Skeletal muscle cell (primary cell): ENCODE data around the gene CLEC12A.
"Not testable (repeated sequence)": the region's sequence is repeated elsewhere in the genome, so short reads cannot be mapped to it uniquely, and the experiment has no call there.

Experiments
- DNase-seq: peaks from one replicate; pipeline ENCODE4 v3.0.0-alpha.2; 2010; ENCODE audit warnings: low read depth
- H3K4me3 ChIP-seq: 2 replicates; pipeline ENCODE4 v1.5.1; 2011; ENCODE audit warnings: low read depth, mild to moderate bottlenecking, control low read depth, low read length, moderate library complexity

Gene CLEC12A

DNA sequence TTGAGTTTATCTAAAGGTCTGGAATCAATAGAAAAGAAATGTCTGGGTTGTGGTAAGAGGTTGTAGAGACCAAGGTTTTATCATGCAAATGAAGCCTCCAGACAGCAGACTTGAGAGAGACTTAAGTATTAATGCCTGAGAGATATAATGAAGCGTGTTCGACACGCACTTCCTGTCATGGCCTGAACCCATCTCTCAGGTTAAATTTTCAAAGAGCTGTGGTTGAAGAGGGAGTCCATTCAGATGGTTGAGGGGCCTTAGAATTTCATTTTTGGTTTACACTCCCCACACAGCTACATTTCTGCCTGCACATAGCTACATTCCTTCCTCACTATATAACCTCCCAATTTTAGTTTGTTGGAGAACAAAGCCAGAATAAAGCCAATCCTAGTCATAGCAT is 10.1 kb upstream of the CLEC12A start:
- no peak overlapping the region for H3K4me3 ChIP-seq
- DNase-seq = no peak

GRCh38 chr12:9961901-9962300 is 9.3 kb upstream of the CLEC12A start:
- no peak overlapping the region for H3K4me3 ChIP-seq
- no peak for DNase-seq

DNA sequence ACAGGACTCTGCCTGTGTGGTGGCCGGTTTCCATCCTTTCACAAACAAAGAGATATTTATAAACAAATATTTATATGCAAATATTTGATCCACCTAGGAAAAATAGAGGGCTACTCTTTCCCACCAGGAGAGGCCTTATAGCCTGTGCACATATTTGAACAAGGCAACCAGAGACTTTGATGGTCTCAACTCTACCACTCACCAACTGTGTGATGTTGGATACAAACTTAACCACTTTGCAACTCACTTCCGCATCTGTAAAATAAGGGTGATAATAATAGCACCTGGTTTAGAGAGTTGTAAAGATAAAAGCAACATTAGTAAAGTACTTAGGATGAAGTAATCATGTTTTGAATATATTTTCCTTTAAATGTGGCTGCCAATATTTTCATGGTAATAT is 1.5 kb upstream of the CLEC12A start:
- H3K4me3 ChIP-seq = no peak overlapping the region
- no peak for DNase-seq

DNA sequence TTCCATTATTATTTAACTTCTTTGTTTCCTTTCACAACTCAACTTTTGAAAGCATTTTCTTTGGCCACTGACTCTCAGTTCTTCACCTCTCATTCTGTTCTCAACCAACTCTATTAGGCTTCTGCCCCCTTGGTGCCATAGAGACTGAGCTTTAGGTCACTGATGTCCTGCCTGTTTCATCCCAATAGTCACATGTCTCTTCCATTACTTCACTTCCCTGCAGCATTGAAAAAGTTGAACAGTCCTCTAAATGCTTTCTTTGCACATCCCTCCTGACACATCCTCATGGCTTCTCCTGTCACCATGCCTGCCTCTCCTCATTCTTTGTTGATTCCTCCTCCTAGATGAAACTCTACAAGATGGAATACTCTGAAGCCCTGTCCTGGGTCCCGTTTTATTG is 2.7 kb downstream of the CLEC12A start:
- no peak overlapping the region for H3K4me3 ChIP-seq
- DNase-seq = no peak

GRCh38 chr12:9974731-9975130 is 3.5 kb downstream of the CLEC12A start:
- not testable (repeated sequence) for DNase-seq, H3K4me3 ChIP-seq

DNA sequence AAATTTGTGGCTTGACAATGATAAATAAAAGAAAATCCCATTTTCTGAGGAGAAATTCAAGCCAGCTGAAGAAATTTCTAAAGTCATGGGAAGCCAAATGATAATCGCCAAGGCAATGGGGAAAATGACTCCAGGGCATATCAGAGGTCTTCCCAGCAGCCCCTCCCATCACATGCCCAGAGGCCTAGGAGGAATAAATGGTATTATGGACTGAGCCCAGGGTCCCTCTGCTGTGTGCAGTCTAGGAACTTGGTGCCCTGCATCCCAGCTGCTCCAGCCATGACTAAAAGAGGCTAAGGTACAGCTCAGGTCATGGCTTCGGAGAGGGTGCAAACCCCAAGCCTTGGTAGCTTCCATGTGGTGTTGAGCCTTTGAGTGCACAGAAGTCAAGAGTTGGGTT is 4.4 kb downstream of the CLEC12A start:
- H3K4me3 ChIP-seq = no peak overlapping the region
- DNase-seq = no peak

DNA sequence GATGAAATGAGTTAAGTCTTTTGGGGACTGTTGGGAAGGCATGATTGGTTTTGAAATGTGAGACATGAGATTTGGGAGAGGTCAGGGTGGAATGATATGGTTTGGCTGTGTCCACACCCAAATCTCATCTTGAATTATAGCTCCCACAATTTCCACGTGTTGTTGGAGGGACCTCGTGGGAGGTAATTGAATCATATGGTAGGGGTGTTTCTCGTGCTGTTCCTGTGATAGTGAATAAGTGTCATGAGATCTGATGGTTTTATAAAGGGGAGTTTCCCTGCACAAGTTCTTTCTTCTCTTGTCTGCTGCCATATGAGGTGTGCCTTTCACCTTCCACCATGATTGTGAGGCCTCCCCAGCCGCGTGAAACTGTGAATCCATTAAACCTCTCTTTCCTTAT is 5.4 kb downstream of the CLEC12A start:
- H3K4me3 ChIP-seq = not testable (repeated sequence)

DNA sequence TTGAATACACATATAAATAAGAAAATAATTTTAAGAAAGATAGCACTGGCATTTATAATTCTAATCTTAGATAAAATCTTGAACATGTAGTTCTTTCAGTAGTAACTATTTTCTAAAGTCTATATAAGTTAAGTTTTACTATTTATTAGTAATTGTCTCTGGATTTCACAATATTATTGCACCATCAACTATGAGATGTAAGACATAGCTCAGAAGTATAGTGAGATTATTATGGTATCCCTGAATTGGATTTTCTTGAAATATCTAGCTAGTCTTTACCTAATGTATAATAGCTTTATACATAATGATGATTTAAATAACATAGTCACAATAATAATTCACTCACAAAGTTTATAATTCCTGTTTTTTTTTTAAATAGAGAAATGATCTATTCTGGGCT is 6.7 kb downstream of the CLEC12A start:
- H3K4me3 ChIP-seq = no peak overlapping the region

More for the DNA sequence above, 5.4 kb downstream of the CLEC12A start:
- not testable (repeated sequence) for DNase-seq

GRCh38 chr12:9980126-9980525 is 8.9 kb downstream of the CLEC12A start:
- no peak overlapping the region for H3K4me3 ChIP-seq
- no peak for DNase-seq

More for the DNA sequence above, 6.7 kb downstream of the CLEC12A start:
- no peak for DNase-seq

GRCh38 chr12:9991876-9992275 is 20.7 kb downstream of the CLEC12A start:
- no peak for DNase-seq
- no peak overlapping the region for H3K4me3 ChIP-seq

DNA sequence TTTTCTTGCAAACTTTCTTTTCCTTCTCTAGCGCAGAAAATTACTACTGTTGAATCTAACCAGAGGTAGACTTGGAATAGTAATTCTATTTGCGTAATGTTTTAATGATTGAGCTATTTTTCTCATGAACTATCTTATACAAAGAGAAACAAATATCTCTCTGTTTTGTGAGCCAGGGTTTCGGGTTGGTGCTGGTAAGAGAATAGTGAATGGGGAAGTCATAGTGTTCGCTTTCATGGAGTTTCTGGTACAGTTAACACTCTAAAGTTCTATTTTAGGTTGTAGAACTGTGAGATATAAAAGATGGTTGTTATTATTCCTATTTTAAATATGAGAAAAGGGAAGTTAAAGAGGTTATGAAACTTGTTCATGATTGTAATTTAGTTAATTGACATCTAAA is 21.1 kb downstream of the CLEC12A start:
- no peak overlapping the region for H3K4me3 ChIP-seq
- DNase-seq = no peak

DNA sequence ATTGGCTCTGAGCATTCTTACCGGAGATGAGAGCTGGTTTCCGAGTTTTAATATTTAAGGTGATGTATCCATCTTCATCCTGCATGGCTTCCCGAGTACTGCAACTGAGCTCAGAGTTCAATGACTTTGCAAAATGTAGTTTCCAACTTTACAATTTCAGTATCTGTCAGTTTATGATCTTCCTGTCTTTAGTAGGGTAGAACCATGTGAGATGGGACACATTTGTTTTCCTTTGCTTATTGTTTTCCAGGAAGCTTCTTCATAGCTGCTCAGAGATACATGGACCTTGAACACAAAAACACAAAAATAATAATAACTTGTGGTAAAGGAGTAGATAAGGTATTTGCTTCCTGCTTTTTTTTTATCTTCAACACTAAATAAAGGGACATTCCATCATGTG is 27.8 kb downstream of the CLEC12A start, which contains the start of gene CLEC1B:
Gene CLEC1B, minus strand, starts transcription at position 106 of the 400 bp plus-strand sequence. Its CDS starts 21 bp downstream, at position 85.
- H3K4me3 ChIP-seq = no peak within 1 kb of the TSS
- no peak for DNase-seq

DNA sequence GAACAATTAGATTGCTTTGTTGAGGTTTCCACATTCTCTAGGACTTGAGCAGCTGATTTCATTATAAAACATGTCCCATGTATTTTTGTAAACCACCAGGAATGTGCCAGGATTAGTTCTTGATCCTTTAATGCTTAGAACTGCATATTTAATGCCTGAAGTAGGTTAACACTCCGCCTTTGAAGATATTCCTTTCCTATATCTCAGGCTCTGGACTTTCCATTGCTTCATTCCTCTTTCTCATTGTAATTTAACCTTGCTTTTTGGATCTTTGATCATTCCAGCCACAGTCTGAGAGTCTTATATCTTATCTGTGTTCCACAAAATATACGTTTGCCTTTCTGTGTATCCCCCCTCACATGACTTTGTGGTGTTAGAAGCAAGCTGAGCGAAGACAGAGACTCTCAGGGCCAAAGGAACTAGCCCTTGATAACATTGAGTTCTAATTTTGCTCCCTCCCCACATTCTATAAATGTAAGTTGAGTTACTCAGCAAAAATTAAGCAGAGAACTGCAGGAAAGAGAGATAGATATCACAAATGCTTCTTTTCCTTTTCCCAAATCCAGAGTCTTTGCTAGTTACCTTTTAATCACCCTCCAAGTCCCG is 30.1 kb downstream of the CLEC12A start:
- H3K4me3 ChIP-seq = no peak overlapping the region
- no peak for DNase-seq

DNA sequence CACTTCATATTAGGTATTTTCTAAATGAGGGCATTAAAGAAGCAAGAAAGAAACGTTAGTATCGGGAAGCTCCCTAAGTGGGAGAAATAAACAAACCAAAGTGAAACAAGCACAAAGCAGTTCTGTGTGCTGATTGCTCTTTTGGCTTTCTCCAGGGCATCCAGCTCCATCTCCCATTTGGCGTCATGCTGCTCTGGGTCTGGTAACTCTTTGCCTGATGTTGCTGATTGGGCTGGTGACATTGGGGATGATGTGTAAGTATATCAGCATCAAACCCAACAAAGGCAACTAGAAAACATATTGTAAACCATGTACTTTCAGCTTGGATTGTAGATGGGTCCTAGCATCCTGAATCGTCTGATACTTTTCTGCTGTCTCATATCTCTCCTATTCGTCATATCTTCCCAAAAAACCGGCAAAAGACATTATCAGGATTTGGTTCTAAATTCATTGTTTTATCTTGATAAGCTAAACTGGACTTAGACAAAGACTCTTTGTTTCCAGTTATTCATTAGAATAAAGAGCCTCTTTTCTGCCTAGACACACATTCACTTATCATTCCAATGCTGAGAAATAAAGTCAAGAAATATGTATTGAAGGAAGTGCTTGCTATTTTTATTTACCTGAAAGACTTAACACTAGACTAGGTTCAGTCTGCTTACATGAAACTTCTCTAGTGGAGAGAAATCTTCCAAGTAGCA is 41.6 kb downstream of the CLEC12A start:
- no peak overlapping the region for H3K4me3 ChIP-seq
- DNase-seq = no peak

DNA sequence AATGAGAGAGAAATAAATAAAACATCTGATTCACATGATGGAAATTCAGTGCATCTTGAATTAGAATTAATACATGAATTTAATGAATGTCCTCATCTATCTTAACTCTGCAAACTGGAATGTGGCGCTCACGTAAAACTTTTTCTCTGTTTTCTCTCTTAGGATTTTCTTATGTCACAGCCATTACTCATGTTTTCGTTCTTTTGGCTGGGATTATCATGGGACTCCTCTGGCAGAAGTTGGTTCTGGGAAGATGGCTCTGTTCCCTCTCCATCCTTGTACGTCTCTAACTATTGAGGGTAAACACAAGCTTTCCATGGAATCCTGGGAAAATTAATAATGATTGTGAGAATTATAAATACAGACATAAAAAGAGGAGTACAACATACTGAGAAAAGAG is 44.2 kb downstream of the CLEC12A start:
- no peak overlapping the region for H3K4me3 ChIP-seq
- DNase-seq = no peak

- DNase-seq = peak; percentile 4
- no peak overlapping the region for H3K4me3 ChIP-seq
These were observed 45.7 kb downstream of the CLEC12A start for GRCh38 chr12:10016881-10017280.

DNA sequence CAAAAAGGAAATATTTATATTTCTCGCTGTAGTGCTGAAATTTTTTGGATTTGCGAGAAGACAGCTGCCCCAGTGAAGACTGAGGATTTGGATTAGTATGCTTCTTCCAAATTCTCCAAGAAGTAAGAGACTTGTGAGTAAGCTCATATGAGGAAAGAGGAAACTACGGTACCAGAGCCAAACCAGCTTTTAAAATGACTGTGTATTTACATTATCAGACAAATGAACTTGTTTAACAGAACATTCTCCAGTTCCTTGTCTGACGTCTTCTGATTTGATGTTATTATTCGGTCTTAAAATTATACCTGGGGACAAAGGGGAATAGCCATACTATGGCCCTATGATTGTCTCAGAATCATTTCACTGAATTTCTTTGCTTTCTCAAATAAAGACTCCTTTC is 47.2 kb downstream of the CLEC12A start:
- DNase-seq = no peak
- no peak overlapping the region for H3K4me3 ChIP-seq

DNA sequence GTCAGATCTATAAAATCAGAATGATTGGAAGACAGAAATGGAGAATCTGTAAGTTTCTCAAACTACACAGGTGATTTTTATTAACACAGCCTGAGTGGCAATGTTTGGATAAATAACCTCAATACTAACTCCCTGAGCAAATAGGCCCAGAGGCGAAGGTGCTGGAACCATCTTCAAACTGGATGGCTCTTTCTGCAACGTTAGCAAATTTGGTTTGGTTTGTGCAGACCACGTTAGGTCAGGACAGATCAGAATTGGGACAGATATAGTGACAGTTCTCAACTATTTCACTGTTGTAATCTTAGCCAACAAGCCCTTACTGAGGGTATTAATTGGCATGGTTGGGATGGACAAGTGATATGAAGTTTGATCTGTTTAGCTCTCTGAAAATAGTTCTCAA is 50.1 kb downstream of the CLEC12A start:
- no peak for DNase-seq
- H3K4me3 ChIP-seq = no peak overlapping the region

DNA sequence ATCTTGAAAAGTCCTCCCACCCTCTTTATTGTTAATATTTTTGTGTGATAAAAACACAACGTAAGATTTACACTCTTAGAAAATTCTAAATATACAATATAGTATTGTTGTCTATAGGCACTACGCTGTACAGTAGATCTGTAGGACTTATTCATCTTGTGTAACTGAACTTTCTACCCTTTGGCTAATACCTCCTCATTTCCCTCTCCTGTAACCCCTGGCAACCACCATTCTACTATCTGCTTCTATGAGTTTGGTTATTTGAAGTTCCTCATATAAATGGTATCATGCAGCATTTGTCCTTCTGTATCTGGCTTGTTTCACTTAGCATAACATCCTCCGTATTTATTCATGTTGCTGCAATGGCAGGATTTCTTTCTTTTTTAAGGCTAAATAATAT is 54.0 kb downstream of the CLEC12A start:
- no peak overlapping the region for H3K4me3 ChIP-seq

GRCh38 chr12:10026666-10027065 is 55.5 kb downstream of the CLEC12A start:
- DNase-seq, H3K4me3 ChIP-seq: not testable (repeated sequence)

More for the DNA sequence above, 54.0 kb downstream of the CLEC12A start:
- no peak for DNase-seq

DNA sequence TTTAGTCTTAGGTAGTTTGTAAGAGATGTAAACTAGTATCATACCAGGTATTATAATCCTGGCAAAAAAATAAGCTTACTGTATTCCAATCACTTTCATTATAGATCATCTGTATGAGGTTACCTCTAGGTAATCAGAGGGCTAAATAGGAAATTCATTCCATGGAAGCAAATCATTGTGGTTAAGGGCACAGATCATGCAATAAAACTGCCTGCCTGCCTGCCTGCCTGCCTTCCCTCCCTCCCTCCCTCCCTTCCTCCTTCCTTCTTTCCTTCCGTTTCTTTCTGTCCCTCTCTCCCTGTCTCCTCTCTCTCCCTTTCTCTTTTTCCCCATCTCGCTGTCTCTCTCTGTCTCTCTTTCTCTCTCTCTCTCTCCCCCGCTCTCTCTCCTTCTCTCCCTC is 56.1 kb downstream of the CLEC12A start:
- H3K4me3 ChIP-seq = no peak overlapping the region
- no peak for DNase-seq
